GM18505 (cell line): ENCODE results near the gene THRAP3.

Experiments used
- ATAC-seq: cut with Tn5 transposase; IDR thresholded peaks from one replicate; pipeline ENCODE4 v1.9.1; 2021; ENCODE audit not compliant: unreplicated experiment
- POLR2A ChIP-seq: IDR thresholded peaks from 4 replicates; pipeline ENCODE4 v1.6.1; 2011; ENCODE audit warnings: borderline replicate concordance; ENCODE audit not compliant: insufficient read depth, insufficient read length; ENCODE audit errors: extremely low read depth

The THRAP3 gene

GRCh38 chr1:36304521-36304920 lies 80.3 kb downstream of the THRAP3 start:
- no peak for ATAC-seq
- no peak for TF ChIP-seq POLR2A

GRCh38 chr1:36304970-36305914 lies 81.0 kb downstream of the THRAP3 start:
- no peak for TF ChIP-seq POLR2A
- no peak for ATAC-seq

GRCh38 chr1:36305915-36306209 lies 81.6 kb downstream of the THRAP3 start:
- ATAC-seq: no peak
- no peak for TF ChIP-seq POLR2A

- TF ChIP-seq POLR2A: peak; percentile 26
- peak; percentile 33 for ATAC-seq
Observed at GRCh38 chr1:36306210-36306901, 82.1 kb downstream of the THRAP3 start, which contains the start of gene SH3D21. TSS of gene SH3D21 (plus strand) at chr1:36306368. CDS start at chr1:36306421, 53 bp downstream.

DNA sequence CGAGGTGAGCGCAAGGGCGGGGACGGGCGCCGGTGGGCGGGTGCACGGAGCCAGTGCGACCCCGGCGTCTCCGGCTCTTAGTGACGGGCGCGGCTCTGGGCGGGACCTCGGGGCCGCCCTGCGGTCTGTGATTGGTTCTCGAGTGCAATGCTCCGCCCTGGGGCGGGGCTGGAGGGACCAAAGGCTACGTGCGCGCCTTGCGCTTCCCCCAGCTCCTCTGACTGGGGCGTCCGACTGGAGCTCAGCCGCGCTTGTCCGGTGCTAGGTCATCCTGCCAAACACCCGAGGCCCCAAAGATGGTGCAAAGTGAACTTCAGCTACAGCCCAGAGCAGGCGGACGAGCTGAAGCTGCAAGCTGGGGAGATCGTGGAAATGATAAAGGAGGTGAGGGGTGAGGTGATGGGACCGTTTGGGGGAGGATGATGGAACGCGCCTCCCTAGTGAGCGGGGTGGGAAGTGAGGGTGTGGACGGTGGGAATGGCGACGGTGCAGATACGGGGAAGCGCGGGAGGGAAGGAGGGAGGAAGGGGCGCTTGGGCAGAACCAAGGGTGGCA lies 82.7 kb downstream of the THRAP3 start:
- peak; percentile 93 for TF ChIP-seq POLR2A
- peak; percentile 94 for ATAC-seq

- ATAC-seq: no peak
- TF ChIP-seq POLR2A: no peak
Observed at GRCh38 chr1:36307601-36308330, 83.5 kb downstream of the THRAP3 start.

DNA sequence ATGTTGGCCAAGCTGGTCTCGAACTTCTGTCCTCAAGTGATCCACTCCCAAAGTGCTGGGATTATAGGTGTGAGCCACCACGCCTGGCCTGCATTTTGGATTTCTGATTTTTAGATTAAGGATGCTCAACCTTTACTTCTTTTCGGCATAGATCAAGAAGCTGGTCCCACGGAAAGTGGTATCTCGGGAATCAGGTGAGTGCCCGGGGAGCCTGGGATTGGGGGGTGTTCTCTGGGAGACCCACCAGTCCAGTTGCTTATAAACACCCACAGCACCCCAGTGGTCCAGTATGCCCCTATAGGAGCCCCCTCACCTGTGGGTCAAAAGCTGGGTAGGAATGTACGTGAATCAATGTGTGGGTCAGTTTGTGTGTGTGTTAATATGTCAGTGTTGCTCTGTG lies 85.2 kb downstream of the THRAP3 start:
- no peak for ATAC-seq
- TF ChIP-seq POLR2A: no peak

DNA sequence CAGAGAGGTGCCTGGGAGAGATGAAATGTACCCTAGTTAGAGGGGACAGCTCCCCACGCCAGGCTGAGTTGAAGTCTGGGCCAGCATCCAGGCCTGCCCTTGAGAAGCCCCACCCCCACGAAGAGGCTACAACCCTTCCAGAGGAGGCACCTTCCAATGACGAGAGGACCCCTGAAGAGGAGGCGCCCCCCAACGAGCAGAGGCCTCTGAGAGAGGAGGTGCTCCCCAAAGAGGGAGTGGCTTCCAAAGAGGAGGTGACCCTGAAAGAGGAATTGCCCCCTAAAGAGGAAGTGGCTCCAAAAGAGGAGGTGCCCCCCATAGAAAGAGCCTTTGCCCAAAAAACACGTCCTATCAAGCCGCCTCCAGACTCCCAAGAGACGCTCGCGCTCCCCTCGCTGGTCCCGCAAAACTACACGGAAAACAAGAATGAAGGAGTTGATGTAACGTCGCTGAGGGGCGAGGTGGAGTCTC lies 96.1 kb downstream of the THRAP3 start:
- no peak for ATAC-seq
- TF ChIP-seq POLR2A: no peak

GRCh38 chr1:36320767-36321118 lies 96.5 kb downstream of the THRAP3 start:
- ATAC-seq: no peak

GRCh38 chr1:36321119-36321951 lies 97.1 kb downstream of the THRAP3 start:
- no peak for TF ChIP-seq POLR2A
- no peak for ATAC-seq

More at GRCh38 chr1:36320767-36321118, 96.5 kb downstream of the THRAP3 start:
- TF ChIP-seq POLR2A: no peak

GRCh38 chr1:36322041-36322785 lies 98.0 kb downstream of the THRAP3 start:
- TF ChIP-seq POLR2A: no peak
- no peak for ATAC-seq
